C4-2B (cell line): ENCODE results near the gene PRMT2.

Experiments used
- CTCF ChIP-seq: fragments of 450-650 bp; conservative IDR thresholded peaks from 2 replicates; pipeline ENCODE4 v1.5.1; 2017; ENCODE audit warnings: mild to moderate bottlenecking
- ZFX ChIP-seq: fragments of 450-650 bp; IDR thresholded peaks from 2 replicates; pipeline ENCODE4 v1.6.1; 2017

- TF ChIP-seq CTCF (no peak), ZFX (no peak)
Observed at GRCh38 chr21:46663754-46664153, 28.3 kb downstream of the PRMT2 start.
